ENCODE data around the gene RING1.

- no peak for TF ChIP-seq EZH2 (IDR thresholded peaks at IDR 0.05; ENCODE audit: borderline replicate concordance, low read length)
- no peak for TF ChIP-seq CTCF (IDR thresholded peaks at IDR 0.05; ENCODE audit: low read length)
These were observed 28.0 kb downstream of the RING1 start for GRCh38 chr6:33236328-33236727.
